ES-I3 (cell line): Measurements from ENCODE around the gene IGLL5.
"Not testable (repeated sequence)": the region's sequence is repeated elsewhere in the genome, so short reads cannot be mapped to it uniquely, and the experiment has no call there.

Experiments
- H3K36me3 ChIP-seq: 2 replicates; pipeline ENCODE4 v1.6.1; 2013; ENCODE audit warnings: mild to moderate bottlenecking, low read length, control low read depth, moderate library complexity; ENCODE audit not compliant: insufficient read depth
- H3K4me1 ChIP-seq: 2 replicates; pipeline ENCODE4 v1.6.1; 2013; ENCODE audit warnings: mild to moderate bottlenecking, control low read depth, low read length; ENCODE audit not compliant: insufficient read depth
- H3K9ac ChIP-seq: 2 replicates; pipeline ENCODE4 v1.6.1; 2013; ENCODE audit warnings: low read depth, mild to moderate bottlenecking, low read length, moderate library complexity
- H3K9me3 ChIP-seq: 2 replicates; pipeline ENCODE4 v1.6.1; 2013; ENCODE audit warnings: mild to moderate bottlenecking, low read length, moderate library complexity; ENCODE audit not compliant: control insufficient read depth, insufficient read depth

IGLL5 gene

DNA sequence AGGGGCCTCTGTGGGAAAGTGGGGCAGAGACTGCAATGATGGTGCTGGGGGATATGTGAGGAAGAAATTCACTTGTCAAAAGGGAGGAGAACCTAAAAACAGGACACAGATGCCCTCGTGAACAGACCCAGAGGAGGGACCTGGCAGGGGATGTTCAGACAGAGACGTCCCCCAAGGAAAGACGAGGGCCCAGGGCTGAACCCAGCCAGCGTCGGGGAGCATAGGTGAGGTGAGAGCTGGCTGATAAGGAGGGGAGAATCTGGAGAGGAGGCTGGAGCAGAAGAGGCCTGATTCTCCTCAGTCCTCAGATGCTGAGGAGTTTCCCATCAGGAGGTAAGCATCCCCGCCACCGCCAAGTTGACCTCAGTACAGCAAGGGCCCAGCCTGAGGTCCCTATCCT, 31.4 kb downstream of the IGLL5 start:
- no peak overlapping the region for H3K9ac ChIP-seq
- H3K4me1 ChIP-seq, result no peaks in the 10 kb centered on the region
- no peaks in the 10 kb centered on the region for H3K9me3 ChIP-seq
- no peaks in the 10 kb centered on the region for H3K36me3 ChIP-seq

DNA sequence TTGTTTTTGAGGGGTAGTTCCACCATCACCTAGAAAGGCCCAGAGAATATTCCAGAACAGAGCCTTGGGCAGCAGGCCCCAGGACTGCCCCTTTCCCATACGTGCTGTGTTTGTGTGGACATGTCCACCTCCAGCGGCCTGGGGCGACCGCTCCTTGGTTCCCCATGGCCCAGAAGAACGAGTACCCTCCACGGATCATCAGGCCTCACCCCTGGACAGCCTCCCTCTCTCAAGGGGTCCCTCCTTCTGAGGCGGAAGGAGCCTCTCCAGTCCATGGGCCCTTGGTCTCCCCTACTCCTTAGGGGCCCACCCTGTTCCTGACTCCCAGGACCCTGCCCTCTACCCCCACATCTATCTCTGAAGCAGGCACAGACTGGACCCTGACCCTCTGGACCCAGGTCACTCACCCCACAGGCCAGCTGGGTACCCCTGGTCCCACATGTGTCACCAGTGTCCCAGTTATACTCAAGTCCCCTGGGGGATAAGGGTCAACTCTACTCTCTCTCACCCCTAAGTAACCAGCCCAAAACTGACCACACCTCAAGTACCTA, 32.6 kb downstream of the IGLL5 start:
- Histone ChIP-seq H3K9ac (no peak overlapping the region), H3K4me1 (peaks cover under 1% of the 10 kb centered on the region; the same call in 1 of the 2 replicates), H3K9me3 (no peaks in the 10 kb centered on the region), H3K36me3 (no peaks in the 10 kb centered on the region)

DNA sequence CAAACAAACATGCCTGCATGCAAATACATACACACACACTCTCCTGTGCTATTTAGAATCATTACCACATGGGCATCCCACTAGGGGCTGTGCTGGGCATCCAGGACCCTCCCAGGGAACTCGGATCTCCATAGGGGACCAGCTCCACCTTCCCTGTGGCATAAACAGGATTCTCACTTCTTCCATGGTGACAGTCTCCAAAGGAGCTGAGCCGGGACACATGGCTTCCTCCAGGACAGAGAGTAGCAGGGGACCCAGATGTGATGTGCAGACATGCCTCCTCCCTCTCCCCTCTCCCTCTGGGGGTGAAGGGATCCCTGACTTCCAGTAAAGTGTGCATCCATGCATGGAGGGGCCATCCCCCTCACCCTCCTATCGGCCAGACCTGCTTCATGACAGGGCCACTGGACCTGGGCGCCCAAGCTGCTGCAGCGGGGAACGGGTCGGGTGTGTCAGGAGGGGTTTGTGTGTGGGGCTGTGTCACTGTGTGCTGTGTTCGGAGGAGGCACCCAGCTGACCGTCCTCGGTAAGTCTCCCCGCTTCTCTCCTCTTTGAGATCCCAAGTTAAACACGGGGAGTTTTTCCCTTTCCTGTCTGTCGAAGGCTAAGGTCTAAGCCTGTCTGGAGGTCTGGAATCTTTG, 33.4 kb downstream of the IGLL5 start:
- no peaks in the 10 kb centered on the region for H3K36me3 ChIP-seq
- peaks cover 9% of the 10 kb centered on the region; the same call in 1 of the 2 replicates for H3K4me1 ChIP-seq
- no peak overlapping the region for H3K9ac ChIP-seq
- no peaks in the 10 kb centered on the region for H3K9me3 ChIP-seq

DNA sequence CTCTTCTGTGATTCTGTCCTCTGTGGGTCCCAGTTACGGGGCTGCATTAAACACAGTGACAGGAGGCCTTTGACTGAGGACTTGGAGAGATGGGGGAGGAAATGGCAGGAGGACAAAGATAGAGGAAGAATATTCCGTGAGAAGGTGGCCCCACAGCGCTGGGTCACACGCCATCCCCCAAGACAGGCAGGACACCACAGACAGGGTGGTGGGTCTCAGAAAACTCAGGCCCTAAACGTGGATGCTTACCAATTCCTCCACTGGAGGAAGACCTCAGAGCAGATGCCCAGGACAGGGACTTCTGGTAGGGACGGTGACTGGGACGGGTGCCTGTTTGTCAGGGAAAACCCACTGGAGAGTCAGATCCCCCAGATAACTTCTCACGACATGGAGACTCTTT, 34.0 kb downstream of the IGLL5 start:
- H3K9me3 ChIP-seq, result no peaks in the 10 kb centered on the region
- no peaks in the 10 kb centered on the region for H3K36me3 ChIP-seq
- H3K9ac ChIP-seq, result no peak overlapping the region
- peaks cover 10% of the 10 kb centered on the region for H3K4me1 ChIP-seq

DNA sequence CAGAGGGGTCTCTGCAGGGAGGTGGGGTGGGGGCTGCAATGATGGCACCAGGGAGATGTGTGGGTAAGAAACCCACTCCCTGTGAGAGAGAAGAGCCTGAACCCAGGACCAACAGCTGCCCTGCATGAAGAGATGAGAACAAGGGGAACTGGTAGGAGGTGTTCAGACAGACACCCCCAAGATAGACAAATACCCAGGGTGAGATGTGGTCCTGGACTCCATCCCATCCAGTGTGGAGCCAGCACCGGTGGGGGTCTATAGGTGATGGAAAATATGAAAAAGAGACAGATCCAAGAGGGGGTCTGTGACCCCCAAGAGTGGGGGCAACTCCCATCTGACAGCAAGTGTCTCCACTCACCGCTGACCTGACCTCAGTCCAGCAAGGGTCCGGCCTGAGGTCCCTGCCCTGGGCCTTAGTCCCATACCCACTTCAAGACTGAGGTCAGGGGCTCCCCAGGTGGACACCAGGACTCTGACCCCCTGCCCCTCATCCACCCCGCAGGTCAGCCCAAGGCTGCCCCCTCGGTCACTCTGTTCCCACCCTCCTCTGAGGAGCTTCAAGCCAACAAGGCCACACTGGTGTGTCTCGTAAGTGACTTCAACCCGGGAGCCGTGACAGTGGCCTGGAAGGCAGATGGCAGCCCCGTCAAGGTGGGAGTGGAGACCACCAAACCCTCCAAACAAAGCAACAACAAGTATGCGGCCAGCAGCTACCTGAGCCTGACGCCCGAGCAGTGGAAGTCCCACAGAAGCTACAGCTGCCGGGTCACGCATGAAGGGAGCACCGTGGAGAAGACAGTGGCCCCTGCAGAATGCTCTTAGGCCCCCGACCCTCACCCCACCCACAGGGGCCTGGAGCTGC, 34.7 kb downstream of the IGLL5 start:
- H3K9ac ChIP-seq, H3K9me3 ChIP-seq, H3K36me3 ChIP-seq: not testable (repeated sequence)
- peaks cover 13% of the 10 kb centered on the region for H3K4me1 ChIP-seq

DNA sequence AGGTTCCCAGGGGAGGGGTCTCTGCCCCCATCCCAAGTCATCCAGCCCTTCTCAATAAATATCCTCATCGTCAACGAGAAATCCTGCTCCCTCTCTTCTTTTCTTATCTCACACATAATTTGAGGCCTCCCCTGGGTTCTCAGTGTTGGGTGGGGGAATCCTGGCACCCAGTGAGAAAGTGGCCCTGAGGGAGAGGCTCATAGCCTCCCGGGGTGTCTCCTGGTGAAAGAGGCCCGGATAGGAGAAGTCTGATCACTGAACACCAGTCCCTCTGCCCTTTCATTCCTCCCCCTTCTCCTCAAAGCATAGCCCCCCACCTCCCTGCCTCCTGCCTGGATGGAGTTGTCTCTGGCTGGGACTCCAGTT, 35.3 kb downstream of the IGLL5 start:
- Histone ChIP-seq H3K9me3 (no peaks in the 10 kb centered on the region), H3K9ac (no peak overlapping the region), H3K4me1 (peaks cover 13% of the 10 kb centered on the region), H3K36me3 (no peaks in the 10 kb centered on the region)

DNA sequence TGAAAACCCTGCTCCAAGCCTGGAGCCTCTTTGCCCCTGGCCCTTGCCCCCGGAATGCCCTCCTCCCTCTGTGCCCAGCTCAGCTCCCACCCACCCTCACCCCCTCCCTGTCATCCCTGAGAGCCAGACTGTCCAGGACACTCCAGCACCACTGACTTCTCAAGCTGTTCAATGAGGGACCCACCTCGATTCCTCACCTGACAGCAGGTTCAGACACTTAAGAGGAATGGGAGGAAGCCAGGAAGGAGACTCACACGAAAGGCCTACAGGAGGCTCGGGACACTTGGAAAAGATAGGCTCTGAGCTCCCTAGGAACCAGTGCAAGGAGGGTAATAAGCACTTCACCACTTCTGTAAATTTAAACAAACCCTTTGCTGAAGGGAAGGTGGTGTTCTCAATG, 35.8 kb downstream of the IGLL5 start:
- Histone ChIP-seq H3K4me1 (peaks cover 14% of the 10 kb centered on the region), H3K9ac (no peak overlapping the region), H3K36me3 (no peaks in the 10 kb centered on the region), H3K9me3 (no peaks in the 10 kb centered on the region)

DNA sequence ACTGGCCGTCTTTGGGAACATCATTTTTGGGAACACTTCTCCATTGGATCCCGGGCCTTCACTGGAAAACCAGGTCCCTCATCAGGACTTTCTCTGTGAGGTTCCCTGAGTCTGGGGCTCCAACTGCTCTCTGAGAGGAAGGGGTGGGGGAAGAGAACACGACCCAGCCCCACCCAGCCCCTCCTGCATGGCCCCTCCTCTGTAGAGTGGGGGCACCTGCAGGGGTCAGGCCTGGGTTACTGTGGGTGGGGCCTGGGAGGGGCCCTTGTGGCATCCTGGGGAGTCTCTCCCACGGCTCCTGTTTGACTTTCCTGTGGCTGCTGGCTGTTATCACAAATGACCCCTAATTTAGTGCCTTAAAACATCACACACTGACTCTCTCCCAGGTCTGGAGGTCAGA, 36.3 kb downstream of the IGLL5 start:
- Histone ChIP-seq H3K4me1 (peaks cover 16% of the 10 kb centered on the region), H3K9ac (no peak overlapping the region), H3K36me3 (no peaks in the 10 kb centered on the region), H3K9me3 (no peaks in the 10 kb centered on the region)

DNA sequence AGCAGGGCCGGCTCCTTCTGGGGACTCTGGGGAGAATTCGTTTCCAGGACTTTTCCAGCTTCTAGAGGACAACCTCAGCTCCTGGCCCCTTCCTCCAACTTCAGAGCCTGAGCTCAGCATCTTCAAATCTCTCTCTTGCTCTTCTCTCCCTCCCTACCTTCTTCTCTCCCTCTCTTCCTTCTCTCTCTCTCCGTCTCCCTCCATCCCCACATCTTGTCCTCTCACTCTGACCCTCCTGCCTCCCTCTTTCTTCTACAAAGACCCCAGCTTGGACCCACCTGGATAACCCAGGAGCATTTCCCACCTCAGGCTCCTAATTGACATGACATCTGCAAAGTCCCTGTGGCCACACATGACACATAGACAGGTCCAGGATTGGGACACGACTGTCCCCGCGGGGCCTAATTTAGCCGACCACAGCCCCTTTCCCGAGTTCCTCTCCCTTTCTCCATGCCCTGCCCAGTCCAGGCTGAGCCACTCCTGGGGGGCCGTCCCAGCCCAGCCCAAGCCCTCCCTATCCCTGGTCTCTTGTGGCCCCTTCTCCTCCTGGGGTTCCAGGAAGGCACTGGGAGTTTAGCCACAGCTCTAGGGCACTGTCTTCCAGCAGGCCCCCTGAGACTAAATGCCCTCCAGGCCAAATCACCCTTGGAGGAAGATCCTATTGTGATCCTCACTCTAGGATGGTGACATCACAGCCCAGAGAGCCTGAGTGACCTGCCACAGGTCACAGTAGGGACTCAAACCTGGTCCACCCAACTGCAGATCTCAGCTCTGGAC, 36.9 kb downstream of the IGLL5 start:
- H3K9me3 ChIP-seq, result no peaks in the 10 kb centered on the region
- no peaks in the 10 kb centered on the region for H3K36me3 ChIP-seq
- no peak overlapping the region for H3K9ac ChIP-seq
- peaks cover 16% of the 10 kb centered on the region for H3K4me1 ChIP-seq

DNA sequence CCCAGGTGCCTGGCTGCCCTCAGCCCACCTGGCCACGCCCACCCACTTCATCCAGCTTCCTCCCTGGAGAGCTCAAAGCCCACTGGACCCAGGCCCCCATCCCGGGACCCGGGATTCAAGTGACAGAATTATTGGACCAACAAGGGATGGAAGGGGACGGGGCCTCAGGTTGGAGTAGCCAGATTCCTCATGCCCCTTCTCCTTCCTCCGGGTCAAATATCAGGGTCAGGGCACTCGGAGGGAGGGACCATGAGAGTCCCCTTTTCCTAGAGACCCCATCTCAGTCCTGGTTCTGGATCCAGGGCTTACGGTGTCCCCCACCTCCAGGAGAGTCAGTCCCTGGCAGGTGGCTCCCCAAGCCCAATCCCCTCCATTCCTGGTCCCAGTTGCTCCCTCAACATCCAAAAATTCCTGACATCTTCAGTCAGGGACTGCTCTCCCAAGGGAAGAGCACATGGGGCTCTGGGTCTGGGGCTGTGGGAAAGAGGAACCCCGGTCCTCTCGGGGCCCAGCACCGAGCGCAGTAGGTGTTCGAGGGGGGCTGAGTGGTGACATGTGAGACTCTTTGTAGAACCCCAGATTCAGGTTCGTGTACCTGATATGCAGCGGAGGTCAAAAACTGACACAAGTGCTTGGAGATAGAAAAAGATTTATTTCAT, 37.7 kb downstream of the IGLL5 start:
- H3K9me3 ChIP-seq, result no peaks in the 10 kb centered on the region

DNA sequence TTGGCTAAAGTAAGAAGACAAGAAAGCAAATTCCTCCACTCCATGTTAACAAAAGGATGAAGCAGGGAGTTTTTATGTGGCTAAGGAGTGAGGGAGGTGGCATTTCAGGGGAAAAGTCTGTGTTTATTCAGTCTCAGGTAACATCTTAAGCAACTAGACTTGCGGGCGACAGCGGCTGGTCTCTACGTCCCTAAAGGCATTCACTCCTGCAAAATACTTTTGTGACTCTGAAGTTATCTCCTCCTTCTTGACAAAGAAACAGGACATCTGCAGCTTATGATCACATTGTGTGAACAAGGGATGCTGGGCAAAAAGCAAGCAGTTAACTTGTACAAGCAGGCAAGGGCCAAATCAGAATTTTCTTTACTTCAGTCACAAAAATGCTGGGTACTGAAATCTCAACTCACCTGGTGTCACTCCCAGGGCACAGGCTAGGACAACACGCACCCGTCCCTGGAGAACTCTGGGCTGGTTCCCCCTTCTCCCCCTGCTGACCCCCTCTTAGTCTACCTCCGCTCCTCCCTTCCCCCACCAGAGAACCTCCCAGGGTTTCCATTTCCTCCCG, 38.3 kb downstream of the IGLL5 start:
- H3K36me3 ChIP-seq, result no peaks in the 10 kb centered on the region
- peaks cover 16% of the 10 kb centered on the region for H3K4me1 ChIP-seq
- no peaks in the 10 kb centered on the region for H3K9me3 ChIP-seq
- no peak overlapping the region for H3K9ac ChIP-seq

More for the DNA sequence above, 37.7 kb downstream of the IGLL5 start:
- H3K36me3 ChIP-seq, result no peaks in the 10 kb centered on the region
- peaks cover 16% of the 10 kb centered on the region for H3K4me1 ChIP-seq
- H3K9ac ChIP-seq, result no peak overlapping the region

DNA sequence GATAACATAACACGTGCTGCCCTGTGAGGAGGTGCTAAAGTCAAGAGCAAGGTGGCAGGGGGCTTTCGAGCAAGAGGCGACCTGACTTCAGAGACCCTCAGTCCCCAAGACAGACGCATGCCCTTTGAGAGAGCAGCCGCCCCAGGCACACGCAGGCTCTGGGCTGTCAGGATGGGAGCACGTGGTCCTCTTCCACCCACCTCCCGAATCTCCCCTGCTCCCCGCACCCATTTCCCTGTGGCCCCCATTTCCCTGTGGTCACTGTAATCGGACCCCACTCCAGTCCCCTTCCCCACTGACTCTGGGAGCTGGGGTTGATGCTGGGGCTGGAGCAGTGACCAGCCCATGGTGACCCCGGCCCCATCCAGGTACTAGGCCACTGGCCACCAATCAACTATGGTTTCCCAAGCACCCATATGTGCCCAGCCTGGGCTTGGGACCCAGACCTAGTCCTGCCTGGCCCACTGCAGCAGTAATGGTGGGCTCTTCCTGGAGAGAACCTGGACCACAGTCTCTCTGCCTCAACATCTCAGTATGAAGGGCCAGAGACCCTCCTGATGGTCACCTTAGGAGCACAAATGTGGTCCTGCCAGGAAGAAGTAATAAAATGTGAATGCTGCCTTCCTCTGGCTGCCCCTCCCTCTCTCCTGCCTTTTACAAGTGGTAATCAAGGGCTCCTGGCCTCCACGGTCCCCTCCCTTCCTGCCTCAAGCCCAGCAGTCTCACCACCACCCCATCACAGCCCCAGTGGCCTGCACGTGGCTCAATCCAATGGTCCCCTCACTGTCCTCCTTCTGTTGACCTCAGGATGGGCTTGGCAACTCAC, 39.0 kb downstream of the IGLL5 start:
- no peaks in the 10 kb centered on the region for H3K9me3 ChIP-seq

DNA sequence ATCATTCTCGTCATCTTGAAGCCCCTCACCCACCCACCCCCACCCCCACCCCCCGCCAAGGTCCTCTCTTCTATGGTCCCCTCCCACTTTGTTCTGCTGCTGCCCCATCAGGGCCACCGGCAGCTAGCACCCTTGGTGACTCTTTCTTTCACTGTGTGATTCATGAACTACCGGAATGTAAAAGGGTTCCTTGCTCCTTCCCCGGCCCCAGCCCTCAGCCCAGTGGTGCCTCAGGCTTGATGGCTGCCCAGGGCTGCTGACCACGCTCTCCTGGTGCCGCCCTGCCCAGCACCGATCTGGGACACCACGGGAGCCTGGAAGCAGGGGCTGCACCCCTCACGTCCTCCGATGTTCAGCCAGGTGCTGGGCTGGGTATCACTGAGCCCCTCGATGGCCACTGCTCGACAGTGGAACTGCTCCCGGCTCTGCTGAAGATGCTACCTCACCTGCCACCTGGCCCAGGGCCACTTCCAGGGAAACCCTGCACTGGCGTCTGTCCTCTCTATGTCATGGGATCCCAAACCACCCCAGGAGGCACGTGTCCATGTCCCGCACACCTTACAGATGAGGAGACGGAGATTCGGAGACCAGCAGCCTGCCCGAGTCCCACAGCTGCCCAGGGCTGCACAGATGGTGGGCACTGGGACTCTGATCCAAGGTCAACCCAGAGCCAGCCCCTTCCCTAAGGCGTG, 39.7 kb downstream of the IGLL5 start:
- H3K36me3 ChIP-seq, result no peaks in the 10 kb centered on the region
- H3K4me1 ChIP-seq, result peaks cover 16% of the 10 kb centered on the region
- H3K9ac ChIP-seq, result no peak overlapping the region
- no peaks in the 10 kb centered on the region for H3K9me3 ChIP-seq

More for the DNA sequence above, 39.0 kb downstream of the IGLL5 start:
- Histone ChIP-seq H3K36me3 (no peaks in the 10 kb centered on the region), H3K9ac (no peak overlapping the region), H3K4me1 (peaks cover 16% of the 10 kb centered on the region)
